GM12878 (cell line): ENCODE data around the gene SAFB. TPM values are rescaled to one million over a fixed set of nuclear protein-coding genes. Genes with fewer than 3 reads are reported as not detected.

Source experiments
- ATAC-seq: fragments of 200-7000 bp; cut with Tn5 transposase; 3 replicates; pipeline ENCODE4 v1.9.1; 2020; ENCODE audit warnings: mild to moderate bottlenecking, moderate library complexity
- BruUV-seq: library from RNA; stranded (reverse); fragments of 400-500 nt; replicated peaks from 2 replicates; lab custom pipeline; 2021; lab: Mats Ljungman, UMichigan
- CTCF ChIA-PET: fragments of 300-600 bp; sonication (Branson Sonifier 250); formaldehyde crosslinking; extraction: SDS; loops from one replicate; lab custom pipeline; 2021; ENCODE audit warnings: inconsistent platforms; lab: Yijun Ruan, JAX
- POLR2A ChIA-PET: fragments of 350-600 bp; formaldehyde crosslinking; extraction: SDS; loops from one replicate; lab custom pipeline; 2021; ENCODE audit warnings: inconsistent platforms; lab: Charles Lee
- RAD21 ChIA-PET: fragments of 300-600 bp; sonication (Branson Sonifier 250); formaldehyde crosslinking; loops from one replicate; lab custom pipeline; 2023; ENCODE audit warnings: antibody characterized with exemption; ENCODE audit not compliant: unreplicated experiment; lab: Charles Lee
- SMC1A ChIA-PET: fragments of 300-600 bp; sonication (Branson Sonifier 250); formaldehyde crosslinking; loops from one replicate; lab custom pipeline; 2023; ENCODE audit not compliant: unreplicated experiment, uncharacterized antibody; lab: Charles Lee
- DNase-seq: peaks from one replicate; pipeline ENCODE4 v3.0.0-alpha.2; 2011; ENCODE audit warnings: low read depth, low spot score
- FAIRE-seq: peaks from 3 replicates; lab custom pipeline; 2011; peaks lifted over from hg19 to GRCh38; lab: Jason Lieb, UNC
- H2AFZ ChIP-seq: 2 replicates; pipeline ENCODE4 v1.6.0; 2011; ENCODE audit warnings: low read depth, low read length, control low read depth; ENCODE audit not compliant: control insufficient read depth
- H3K27ac ChIP-seq: 2 replicates; pipeline ENCODE4 v1.5.1; 2011; ENCODE audit warnings: control low read depth; ENCODE audit not compliant: control insufficient read depth, insufficient read depth
- H3K27me3 ChIP-seq, 2 experiments: replicated peaks in 1 of 2; 2 replicates each; pipeline versions ENCODE4 v1.6.0 to v1.6.1; 2011; ENCODE audit warnings: low read length in 1 of 2; ENCODE audit not compliant: control insufficient read depth in 2 of 2, insufficient read depth in 2 of 2
- H3K36me3 ChIP-seq, 2 experiments: 2 replicates each; pipeline ENCODE4 v1.5.1; 2011; ENCODE audit warnings: low read length in 1 of 2; ENCODE audit not compliant: control insufficient read depth in 2 of 2, insufficient read depth in 2 of 2
- H3K4me1 ChIP-seq: 2 replicates; pipeline ENCODE4 v1.6.1; 2011; ENCODE audit warnings: mild to moderate bottlenecking, low read length, moderate library complexity, mixed read lengths; ENCODE audit not compliant: control insufficient read depth, insufficient read depth
- H3K4me2 ChIP-seq: 2 replicates; pipeline ENCODE4 v1.6.0; 2011; ENCODE audit warnings: control low read depth; ENCODE audit not compliant: control insufficient read depth, insufficient read depth
- H3K4me3 ChIP-seq: fragments of 200-600 bp; sonication (generic); 2 replicates; pipeline ENCODE4 v1.5.1; 2016
- H3K79me2 ChIP-seq: 2 replicates; pipeline ENCODE4 v1.6.0; 2011; ENCODE audit warnings: low read length; ENCODE audit not compliant: control insufficient read depth, insufficient read depth
- H3K9ac ChIP-seq: 2 replicates; pipeline ENCODE4 v1.8.0; 2011; ENCODE audit warnings: low read length, control low read depth, mixed read lengths; ENCODE audit not compliant: control insufficient read depth, insufficient read depth
- H3K9me3 ChIP-seq: replicated peaks from 3 replicates; pipeline ENCODE4 v1.5.1; 2011; ENCODE audit warnings: mild to moderate bottlenecking, low read length; ENCODE audit not compliant: control insufficient read depth, insufficient read depth
- H4K20me1 ChIP-seq: 2 replicates; pipeline ENCODE4 v1.6.0; 2011; ENCODE audit not compliant: control insufficient read depth, insufficient read depth
- NFYA ChIP-seq: IDR thresholded peaks from 2 replicates; pipeline ENCODE4 v1.6.1; 2011; ENCODE audit warnings: low read depth, mild to moderate bottlenecking, low read length, improper control_type of control experiment, borderline replicate concordance
- SREBF2 ChIP-seq: IDR thresholded peaks from 2 replicates; pipeline ENCODE4 v1.6.1; 2012; ENCODE audit warnings: mild to moderate bottlenecking, low read length
- WGBS: methylation state at CpG from one replicate; pipeline ENCODE4 v1.1.6; 2016; ENCODE audit warnings: low lambda C conversion rate; ENCODE audit not compliant: insufficient replicate concordance, insufficient coverage; ENCODE audit errors: missing lambda C conversion rate; 5-methylcytosine and 5-hydroxymethylcytosine counted together
- in situ Hi-C: fragments of 300-500 bp; cut with MboI; formaldehyde crosslinking; loops from 9 replicates; pipeline ENCODE4 v1.14.3; 2018; ENCODE audit warnings: mixed read lengths
- intact Hi-C: fragments of 100-400 bp; cut with micrococcal nuclease; formaldehyde crosslinking; loops from one replicate; pipeline ENCODE4 v1.14.2; 2022; ENCODE audit not compliant: unreplicated experiment
- polyA plus RNA-seq, 11 experiments: library from polyadenylated mRNA; depleted of rRNA in 4 of 11; unstranded in 6 of 11; stranded (reverse) in 5 of 11; fragments of >200 nt; fragmentation: Nextera tagmentation in 4 of 11; fragmentation: Illumina TruSeq in 1 of 11; extraction: Ambion mirVana in 4 of 11; extraction: Trizol in 1 of 11; gene quantifications; 1 replicate in 1 of 11; 2 replicates in 10 of 11; pipeline versions ENCODE4 v1.2.1 to v1.2.3, GENCODE V29; 2011 to 2016; ENCODE audit warnings: inconsistent platforms in 2 of 11, missing spikeins in 2 of 11, low read depth in 1 of 11
- total RNA-seq, 4 experiments: library from RNA; depleted of rRNA in 3 of 4; stranded (reverse); fragments of >200 nt in 3 of 4; fragmentation: Illumina TruSeq in 1 of 4; extraction: Trizol in 1 of 4; gene quantifications; 2 replicates each; pipeline versions ENCODE4 v1.2.1 to v1.2.3, GENCODE V29; 2013 to 2021
- TF ChIP-seq, protein P1 (sequence below): IDR thresholded peaks from 2 replicates; pipeline ENCODE4 v1.6.1; 2012; ENCODE audit warnings: mild to moderate bottlenecking, low read depth, low read length
- TF ChIP-seq, protein P2 (sequence below): fragments of 450-650 bp; IDR thresholded peaks from 2 replicates; pipeline ENCODE4 v1.6.1; 2018; ENCODE audit warnings: borderline replicate concordance, mild to moderate bottlenecking; ENCODE audit not compliant: partially characterized antibody
- TF ChIP-seq, protein P3 (sequence below): IDR thresholded peaks from 2 replicates; pipeline ENCODE4 v1.6.1; 2011; ENCODE audit warnings: mild to moderate bottlenecking, low read depth, low read length, moderate library complexity; ENCODE audit not compliant: insufficient replicate concordance
- TF ChIP-seq, protein P4 (sequence below): IDR thresholded peaks from 2 replicates; pipeline ENCODE4 v1.6.1; 2012; ENCODE audit warnings: low read length, inconsistent platforms

The SAFB gene
- total and polyA plus RNA-seq, 10 of the 15 experiments (the other 5 are each of a cell fraction or from before 2014, with no cell fraction given) = 1.6 to 131 (median 61.2) TPM

DNA sequence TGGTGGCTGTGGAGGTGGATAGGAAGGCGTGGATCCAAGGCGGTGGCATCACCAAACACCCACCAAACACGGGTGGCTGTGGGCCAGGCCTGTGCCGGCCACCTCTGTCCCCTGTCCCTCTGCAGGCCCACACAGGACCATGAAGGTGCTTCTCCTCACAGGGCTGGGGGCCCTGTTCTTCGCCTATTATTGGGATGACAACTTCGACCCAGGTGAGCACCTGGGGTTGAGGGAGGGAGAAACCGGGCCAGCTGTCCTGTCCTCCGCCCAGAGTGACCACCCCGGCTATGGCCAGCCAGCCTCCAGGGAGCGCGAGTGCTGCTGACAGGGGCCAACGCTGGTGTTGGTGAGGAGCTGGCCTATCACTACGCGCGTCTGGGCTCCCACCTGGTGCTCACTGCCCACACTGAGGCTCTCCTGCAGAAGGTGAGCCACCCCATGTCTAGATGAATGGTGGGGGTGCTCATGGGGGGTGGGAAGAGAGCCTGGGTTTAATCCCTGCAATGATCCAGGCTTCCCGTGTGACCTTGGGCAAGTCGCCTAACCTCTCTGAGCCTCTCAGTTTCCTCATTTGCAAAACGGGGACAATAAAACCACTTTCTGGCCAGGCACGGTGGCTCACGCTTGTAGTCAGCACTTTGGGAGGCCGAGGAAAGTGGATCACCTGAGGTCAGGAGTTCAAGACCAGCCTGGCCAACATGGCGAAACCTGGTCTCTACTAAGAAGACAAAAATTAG is 62.0 kb downstream of the SAFB start:
- Histone ChIP-seq H3K4me3 (no peak overlapping the region), H3K9ac (no peak overlapping the region), H3K36me3 (no peaks in the 10 kb centered on the region), H3K4me1 (peaks cover 5% of the 10 kb centered on the region; the same call in 1 of the 2 replicates), H3K4me2 (no peak overlapping the region), H4K20me1 (no peaks in the 10 kb centered on the region)
- RAD21 ChIA-PET = no interaction called here
- POLR2A ChIA-PET = no interaction called here
- ATAC-seq (no peak), FAIRE-seq (no peak)
- TF ChIP-seq, protein P1, sequence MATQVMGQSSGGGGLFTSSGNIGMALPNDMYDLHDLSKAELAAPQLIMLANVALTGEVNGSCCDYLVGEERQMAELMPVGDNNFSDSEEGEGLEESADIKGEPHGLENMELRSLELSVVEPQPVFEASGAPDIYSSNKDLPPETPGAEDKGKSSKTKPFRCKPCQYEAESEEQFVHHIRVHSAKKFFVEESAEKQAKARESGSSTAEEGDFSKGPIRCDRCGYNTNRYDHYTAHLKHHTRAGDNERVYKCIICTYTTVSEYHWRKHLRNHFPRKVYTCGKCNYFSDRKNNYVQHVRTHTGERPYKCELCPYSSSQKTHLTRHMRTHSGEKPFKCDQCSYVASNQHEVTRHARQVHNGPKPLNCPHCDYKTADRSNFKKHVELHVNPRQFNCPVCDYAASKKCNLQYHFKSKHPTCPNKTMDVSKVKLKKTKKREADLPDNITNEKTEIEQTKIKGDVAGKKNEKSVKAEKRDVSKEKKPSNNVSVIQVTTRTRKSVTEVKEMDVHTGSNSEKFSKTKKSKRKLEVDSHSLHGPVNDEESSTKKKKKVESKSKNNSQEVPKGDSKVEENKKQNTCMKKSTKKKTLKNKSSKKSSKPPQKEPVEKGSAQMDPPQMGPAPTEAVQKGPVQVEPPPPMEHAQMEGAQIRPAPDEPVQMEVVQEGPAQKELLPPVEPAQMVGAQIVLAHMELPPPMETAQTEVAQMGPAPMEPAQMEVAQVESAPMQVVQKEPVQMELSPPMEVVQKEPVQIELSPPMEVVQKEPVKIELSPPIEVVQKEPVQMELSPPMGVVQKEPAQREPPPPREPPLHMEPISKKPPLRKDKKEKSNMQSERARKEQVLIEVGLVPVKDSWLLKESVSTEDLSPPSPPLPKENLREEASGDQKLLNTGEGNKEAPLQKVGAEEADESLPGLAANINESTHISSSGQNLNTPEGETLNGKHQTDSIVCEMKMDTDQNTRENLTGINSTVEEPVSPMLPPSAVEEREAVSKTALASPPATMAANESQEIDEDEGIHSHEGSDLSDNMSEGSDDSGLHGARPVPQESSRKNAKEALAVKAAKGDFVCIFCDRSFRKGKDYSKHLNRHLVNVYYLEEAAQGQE = no peak
- TF ChIP-seq NFYA = no peak
- no peak for TF ChIP-seq SREBF2
- TF ChIP-seq, protein P2, sequence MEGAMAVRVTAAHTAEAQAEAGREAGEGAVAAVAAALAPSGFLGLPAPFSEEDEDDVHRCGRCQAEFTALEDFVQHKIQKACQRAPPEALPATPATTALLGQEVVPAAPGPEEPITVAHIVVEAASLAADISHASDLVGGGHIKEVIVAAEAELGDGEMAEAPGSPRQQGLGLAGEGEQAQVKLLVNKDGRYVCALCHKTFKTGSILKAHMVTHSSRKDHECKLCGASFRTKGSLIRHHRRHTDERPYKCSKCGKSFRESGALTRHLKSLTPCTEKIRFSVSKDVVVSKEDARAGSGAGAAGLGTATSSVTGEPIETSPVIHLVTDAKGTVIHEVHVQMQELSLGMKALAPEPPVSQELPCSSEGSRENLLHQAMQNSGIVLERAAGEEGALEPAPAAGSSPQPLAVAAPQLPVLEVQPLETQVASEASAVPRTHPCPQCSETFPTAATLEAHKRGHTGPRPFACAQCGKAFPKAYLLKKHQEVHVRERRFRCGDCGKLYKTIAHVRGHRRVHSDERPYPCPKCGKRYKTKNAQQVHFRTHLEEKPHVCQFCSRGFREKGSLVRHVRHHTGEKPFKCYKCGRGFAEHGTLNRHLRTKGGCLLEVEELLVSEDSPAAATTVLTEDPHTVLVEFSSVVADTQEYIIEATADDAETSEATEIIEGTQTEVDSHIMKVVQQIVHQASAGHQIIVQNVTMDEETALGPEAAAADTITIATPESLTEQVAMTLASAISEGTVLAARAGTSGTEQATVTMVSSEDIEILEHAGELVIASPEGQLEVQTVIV = no peak
- TF ChIP-seq, protein P3, sequence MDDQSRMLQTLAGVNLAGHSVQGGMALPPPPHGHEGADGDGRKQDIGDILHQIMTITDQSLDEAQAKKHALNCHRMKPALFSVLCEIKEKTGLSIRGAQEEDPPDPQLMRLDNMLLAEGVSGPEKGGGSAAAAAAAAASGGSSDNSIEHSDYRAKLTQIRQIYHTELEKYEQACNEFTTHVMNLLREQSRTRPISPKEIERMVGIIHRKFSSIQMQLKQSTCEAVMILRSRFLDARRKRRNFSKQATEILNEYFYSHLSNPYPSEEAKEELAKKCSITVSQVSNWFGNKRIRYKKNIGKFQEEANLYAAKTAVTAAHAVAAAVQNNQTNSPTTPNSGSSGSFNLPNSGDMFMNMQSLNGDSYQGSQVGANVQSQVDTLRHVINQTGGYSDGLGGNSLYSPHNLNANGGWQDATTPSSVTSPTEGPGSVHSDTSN = no peak
- TF ChIP-seq, protein P4, sequence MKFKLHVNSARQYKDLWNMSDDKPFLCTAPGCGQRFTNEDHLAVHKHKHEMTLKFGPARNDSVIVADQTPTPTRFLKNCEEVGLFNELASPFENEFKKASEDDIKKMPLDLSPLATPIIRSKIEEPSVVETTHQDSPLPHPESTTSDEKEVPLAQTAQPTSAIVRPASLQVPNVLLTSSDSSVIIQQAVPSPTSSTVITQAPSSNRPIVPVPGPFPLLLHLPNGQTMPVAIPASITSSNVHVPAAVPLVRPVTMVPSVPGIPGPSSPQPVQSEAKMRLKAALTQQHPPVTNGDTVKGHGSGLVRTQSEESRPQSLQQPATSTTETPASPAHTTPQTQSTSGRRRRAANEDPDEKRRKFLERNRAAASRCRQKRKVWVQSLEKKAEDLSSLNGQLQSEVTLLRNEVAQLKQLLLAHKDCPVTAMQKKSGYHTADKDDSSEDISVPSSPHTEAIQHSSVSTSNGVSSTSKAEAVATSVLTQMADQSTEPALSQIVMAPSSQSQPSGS = no peak
- TF ChIP-seq, all 136 proteins: peak for 0
- DNase-seq = no peak
- Histone ChIP-seq H3K79me2 (peaks cover 5% of the 10 kb centered on the region), H3K9me3 (no peaks in the 10 kb centered on the region; the same call in 2 of the 3 replicates), H3K27me3 (no peaks in the 10 kb centered on the region), H3K27ac (no peak overlapping the region), H2AFZ (no peak overlapping the region)
- in situ Hi-C loops (loop anchor here (10.0 kb wide), 1 partner anchor 1440 kb away; the partner anchor contains the start of gene YJU2), intact Hi-C loops (loop anchor here (5.0 kb wide), 1 partner anchor 63 kb away; the partner anchor contains the start of genes SAFB and SAFB2)
- SMC1A ChIA-PET = no interaction called here
- BruUV-seq = no TSS peak
- WGBS = 73% methylated on average over 22 of the region's 22 CpGs
- CTCF ChIA-PET = interaction anchor here (1.2 kb wide), 1 partner anchor 64 kb away, joined by 3 read pairs; no protein-coding TSS in a partner anchor
